Endodermal cell (in vitro differentiated cells): ENCODE results near the gene LRRC45. TPM values are rescaled to one million over a fixed set of nuclear protein-coding genes. Genes with fewer than 3 reads are reported as not detected.

Source experiments
- DNase-seq: peaks from one replicate; pipeline ENCODE4 v3.0.0-alpha.2; 2017
- H3K27ac ChIP-seq: 2 replicates; pipeline ENCODE4 v1.5.1; 2013; ENCODE audit warnings: mild to moderate bottlenecking, low read depth, low read length, moderate library complexity
- H3K27me3 ChIP-seq: 2 replicates; pipeline ENCODE4 v1.6.1; 2013; ENCODE audit warnings: mild to moderate bottlenecking, low read length, moderate library complexity; ENCODE audit not compliant: insufficient read depth, control insufficient read depth, poor library complexity, severe bottlenecking
- H3K36me3 ChIP-seq: 2 replicates; pipeline ENCODE4 v1.7.0; 2013; ENCODE audit warnings: mild to moderate bottlenecking, low read length, moderate library complexity; ENCODE audit not compliant: control insufficient read depth, insufficient read depth
- H3K4me1 ChIP-seq: one replicate; pipeline ENCODE4 v1.7.0; 2013; ENCODE audit warnings: low read length; ENCODE audit not compliant: control insufficient read depth, insufficient read depth
- H3K4me3 ChIP-seq: 2 replicates; pipeline ENCODE4 v1.5.1; 2013; ENCODE audit warnings: mild to moderate bottlenecking, low read length, moderate library complexity
- H3K9ac ChIP-seq: 2 replicates; pipeline ENCODE4 v1.6.1; 2013; ENCODE audit warnings: mild to moderate bottlenecking, low read length, moderate library complexity; ENCODE audit not compliant: poor library complexity, severe bottlenecking; ENCODE audit errors: extremely low read depth
- H3K9me3 ChIP-seq: 2 replicates; pipeline ENCODE4 v1.6.1; 2013; ENCODE audit warnings: mild to moderate bottlenecking, low read length, moderate library complexity; ENCODE audit not compliant: control insufficient read depth
- H3K27ac Mint-ChIP-seq: 2 replicates; pipeline ENCODE4 v1.8.0; 2020; ENCODE audit warnings: mixed read lengths
- H3K27me3 Mint-ChIP-seq: 2 replicates; pipeline ENCODE4 v1.8.0; 2021; ENCODE audit warnings: mild to moderate bottlenecking, mixed read lengths; ENCODE audit not compliant: insufficient read depth
- H3K36me3 Mint-ChIP-seq: 2 replicates; pipeline ENCODE4 v1.8.0; 2020; ENCODE audit warnings: low read depth, mixed read lengths
- H3K4me1 Mint-ChIP-seq: 2 replicates; pipeline ENCODE4 v1.8.0; 2020; ENCODE audit warnings: mixed read lengths
- H3K4me3 Mint-ChIP-seq: 2 replicates; pipeline ENCODE4 v1.8.0; 2020; ENCODE audit warnings: mild to moderate bottlenecking, moderate library complexity, mixed read lengths
- H3K9me3 Mint-ChIP-seq: 2 replicates; pipeline ENCODE4 v1.8.0; 2020; ENCODE audit warnings: mild to moderate bottlenecking, mixed read lengths
- CTCF ChIP-seq: fragments of 200-600 bp; sonication (generic); conservative IDR thresholded peaks from 2 replicates; pipeline ENCODE4 v1.5.0; 2021; ENCODE audit warnings: antibody characterized with exemption, mild to moderate bottlenecking
- WGBS, 2 experiments: methylation state at CpG; one replicate each; pipeline versions ENCODE4 v1.1.5 to v1.1.7; 2013; ENCODE audit warnings: missing lambda C conversion rate in 2 of 2, mixed read lengths in 1 of 2; ENCODE audit not compliant: insufficient coverage in 1 of 2, insufficient read length in 1 of 2; 5-methylcytosine and 5-hydroxymethylcytosine counted together
- total RNA-seq, 2 donors: library from RNA; stranded (reverse); fragmentation: NEBNext Ultra II Directional in 1 of 2; extraction: Animal tissue kit (Norgen Biotek cat#: 25700) in 1 of 2; gene quantifications; 2 replicates in 1 of 2; 3 replicates in 1 of 2; pipeline ENCODE4 v1.2.1, GENCODE V29; 2021

LRRC45 gene
- total RNA-seq, 2 donors from 2014 or later, result 35.1 to 38.9 TPM

GRCh38 chr17:82053130-82053529 lies 30.0 kb downstream of the LRRC45 start:
- peaks cover 4% of the 10 kb centered on the region for H3K4me1 Mint-ChIP-seq
- H3K9me3 ChIP-seq, result no peaks in the 10 kb centered on the region
- H3K9ac ChIP-seq, result peak overlapping the region; percentile 71
- WGBS, 2 experiments, result 89 to 92% methylated on average over 13 to 19 of the region's 19 CpGs
- H3K27ac ChIP-seq, result no peak overlapping the region
- no peak for DNase-seq
- H3K4me1 ChIP-seq, result no peaks in the 10 kb centered on the region
- no peaks in the 10 kb centered on the region for H3K9me3 Mint-ChIP-seq
- peaks cover 11% of the 10 kb centered on the region for H3K36me3 Mint-ChIP-seq
- TF ChIP-seq CTCF, result no peak
- peak overlapping the region; percentile 78 for H3K4me3 Mint-ChIP-seq
- peak overlapping the region; percentile 89 for H3K4me3 ChIP-seq
- no peak overlapping the region for H3K27ac Mint-ChIP-seq
- peaks cover 47% of the 10 kb centered on the region for H3K36me3 ChIP-seq
- H3K27me3 ChIP-seq, result no peaks in the 10 kb centered on the region
- H3K27me3 Mint-ChIP-seq, result no peaks in the 10 kb centered on the region

GRCh38 chr17:82053556-82054263 lies 30.6 kb downstream of the LRRC45 start:
- Histone ChIP-seq H3K27ac (no peak overlapping the region), H3K4me3 (no peak overlapping the region), H3K27me3 (no peaks in the 10 kb centered on the region), H3K9ac (no peak overlapping the region), H3K9me3 (no peaks in the 10 kb centered on the region), H3K4me1 (no peaks in the 10 kb centered on the region), H3K36me3 (peaks cover 47% of the 10 kb centered on the region)
- DNase-seq, result no peak
- TF ChIP-seq CTCF, result no peak
- 96 to 98% methylated on average over 14 to 28 of the region's 28 CpGs for WGBS, 2 experiments
- Mint-ChIP-seq H3K9me3 (no peaks in the 10 kb centered on the region), H3K4me3 (peak overlapping the region; percentile 78), H3K27me3 (no peaks in the 10 kb centered on the region), H3K4me1 (peaks cover 4% of the 10 kb centered on the region), H3K27ac (no peak overlapping the region), H3K36me3 (peaks cover 11% of the 10 kb centered on the region)

- no peaks in the 10 kb centered on the region for H3K27me3 ChIP-seq
- TF ChIP-seq CTCF, result no peak
- no peaks in the 10 kb centered on the region for H3K4me1 ChIP-seq
- Mint-ChIP-seq H3K9me3 (no peaks in the 10 kb centered on the region), H3K4me1 (peaks cover 4% of the 10 kb centered on the region), H3K36me3 (peaks cover 11% of the 10 kb centered on the region), H3K27ac (no peak overlapping the region), H3K4me3 (no peak overlapping the region), H3K27me3 (no peaks in the 10 kb centered on the region)
- WGBS, 2 experiments, result 94 to 97% methylated on average over 24 to 38 of the region's 38 CpGs
- H3K36me3 ChIP-seq, result peaks cover 40% of the 10 kb centered on the region
- no peak overlapping the region for H3K4me3 ChIP-seq
- H3K9me3 ChIP-seq, result no peaks in the 10 kb centered on the region
- no peak overlapping the region for H3K9ac ChIP-seq
- no peak for DNase-seq
- H3K27ac ChIP-seq, result no peak overlapping the region
Measured at GRCh38 chr17:82054351-82055022, 31.4 kb downstream of the LRRC45 start.
